GM21360 (cell line): ENCODE data around the gene APBB2.
"Not testable (repeated sequence)": the region's sequence is repeated elsewhere in the genome, so short reads cannot be mapped to it uniquely, and the experiment has no call there.

ENCODE experiments used
- ATAC-seq: cut with Tn5 transposase; IDR thresholded peaks from one replicate; pipeline ENCODE4 v1.9.1; 2021; ENCODE audit warnings: mild to moderate bottlenecking, moderate library complexity; ENCODE audit not compliant: unreplicated experiment

APBB2 gene

GRCh38 chr4:41029098-41029497, 185.2 kb downstream of the APBB2 start:
- no peak for ATAC-seq

GRCh38 chr4:41028392-41029076, 185.8 kb downstream of the APBB2 start:
- ATAC-seq, result no peak

DNA sequence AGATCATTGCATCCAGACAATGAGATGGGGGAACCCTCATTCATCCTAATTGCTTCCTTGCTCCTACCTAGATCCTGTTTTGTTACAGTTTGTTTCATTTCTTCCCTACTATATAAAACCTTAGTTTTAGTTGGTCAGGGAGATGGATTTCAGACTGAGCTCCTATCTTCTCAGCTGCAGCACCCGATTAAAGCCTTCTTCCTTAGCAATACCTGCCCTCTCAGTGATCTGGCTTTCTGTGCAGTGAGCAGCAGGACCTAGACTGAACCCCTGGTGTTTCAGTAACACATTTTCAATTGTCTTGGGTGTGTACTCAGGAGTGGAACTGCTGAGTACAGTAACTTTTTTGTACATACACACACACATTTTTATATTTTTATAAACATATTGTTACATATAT, 187.4 kb downstream of the APBB2 start:
- no peak for ATAC-seq

DNA sequence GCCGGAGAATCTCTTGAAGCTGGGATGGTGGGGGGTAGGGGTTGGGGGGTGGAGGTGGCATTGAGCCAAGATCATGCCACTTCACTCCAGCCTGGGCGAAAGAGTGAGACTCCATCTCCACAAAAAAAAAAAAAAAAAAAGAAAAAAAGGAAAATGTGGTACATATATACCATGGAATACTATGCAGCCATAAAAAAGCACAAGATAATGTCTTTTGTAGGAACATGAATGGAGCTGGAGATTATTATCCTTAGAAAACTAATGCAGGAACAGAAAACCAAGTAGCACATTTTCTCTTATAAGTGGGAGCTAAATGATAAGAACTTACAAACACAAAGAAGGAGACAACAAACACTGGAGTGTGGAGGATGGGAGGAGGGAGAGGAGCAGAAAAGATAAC, 188.5 kb downstream of the APBB2 start:
- no peak for ATAC-seq

GRCh38 chr4:41024556-41025491, 189.5 kb downstream of the APBB2 start:
- ATAC-seq, result no peak

GRCh38 chr4:41022116-41022515, 192.2 kb downstream of the APBB2 start:
- ATAC-seq, result no peak

GRCh38 chr4:41015016-41015675, 199.2 kb downstream of the APBB2 start:
- ATAC-seq, result no peak

DNA sequence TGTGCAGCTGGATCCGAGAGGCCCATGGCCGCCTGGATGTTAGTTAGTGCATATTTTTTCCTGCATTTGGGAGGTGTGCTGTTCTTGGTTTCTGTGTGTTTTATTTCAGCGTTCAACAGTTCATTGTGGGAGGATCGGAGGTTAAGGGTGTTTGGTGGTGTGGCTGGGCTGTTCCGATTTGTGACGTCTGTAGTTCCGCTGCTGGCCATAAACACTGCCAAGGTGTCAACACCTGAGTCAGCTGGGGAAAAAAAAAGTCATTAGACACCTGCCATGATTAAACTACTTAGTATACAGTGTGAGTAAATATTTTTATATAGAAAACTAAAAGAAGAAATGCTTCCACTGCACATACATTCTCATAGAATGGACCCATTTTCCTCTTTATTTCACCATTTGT, 200.2 kb downstream of the APBB2 start:
- no peak for ATAC-seq

DNA sequence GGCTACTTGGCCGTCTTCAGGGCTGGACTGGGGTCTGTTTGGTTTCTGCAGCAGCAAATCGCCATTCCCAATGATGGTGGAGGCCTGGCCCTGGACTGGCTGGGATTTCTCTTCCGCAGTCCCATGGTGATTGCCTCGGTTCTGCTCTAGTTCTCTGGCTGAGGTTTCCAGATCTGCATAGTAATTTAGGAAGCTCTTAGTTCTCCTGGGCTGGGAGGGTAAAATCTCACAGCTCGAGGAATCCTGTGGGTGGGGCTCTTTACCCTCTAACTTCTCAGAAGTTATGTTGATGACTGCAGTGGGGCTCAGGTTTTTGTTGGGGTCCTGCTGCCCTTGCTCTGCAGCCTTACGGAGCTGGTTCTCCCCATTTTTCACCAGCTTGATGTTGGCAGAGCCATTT, 200.6 kb downstream of the APBB2 start:
- no peak for ATAC-seq

DNA sequence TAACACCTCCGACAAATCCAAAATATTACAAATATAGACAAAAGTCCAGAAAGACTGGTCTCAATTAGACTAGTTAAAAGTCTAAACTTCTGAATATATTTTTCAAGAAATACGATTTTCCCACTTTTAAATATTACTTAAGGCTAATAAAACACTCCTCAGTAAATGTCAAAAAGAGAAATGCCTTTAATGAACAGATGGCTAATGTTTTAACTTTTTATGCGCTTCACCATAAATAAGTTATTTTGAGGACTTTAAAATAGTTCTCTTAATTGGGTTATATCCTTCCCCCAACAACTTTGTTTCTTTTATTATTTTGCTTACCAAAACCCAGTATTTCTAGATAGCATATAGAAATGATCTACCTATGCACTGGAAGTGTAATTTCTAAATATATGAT, 201.4 kb downstream of the APBB2 start:
- no peak for ATAC-seq

DNA sequence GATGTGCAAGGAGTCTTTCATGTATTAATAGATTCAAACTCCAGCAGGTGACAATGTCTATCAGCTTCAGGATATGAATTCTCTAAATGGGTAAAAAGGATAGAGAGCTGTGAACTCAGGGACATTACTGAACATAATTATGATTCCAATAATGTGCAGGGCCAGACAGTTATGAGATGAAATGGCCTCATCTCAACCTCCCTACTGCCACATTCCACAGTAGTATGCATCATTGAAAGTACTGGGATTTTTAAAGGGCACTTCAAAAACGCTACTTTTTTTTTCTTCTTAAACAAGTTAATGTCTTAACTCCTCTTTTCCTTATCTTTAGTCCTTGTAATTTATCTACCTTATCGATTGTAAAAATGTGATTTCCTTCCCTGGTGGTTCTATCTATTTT, 202.0 kb downstream of the APBB2 start:
- ATAC-seq, result no peak

GRCh38 chr4:41009411-41009810, 204.9 kb downstream of the APBB2 start:
- no peak for ATAC-seq

DNA sequence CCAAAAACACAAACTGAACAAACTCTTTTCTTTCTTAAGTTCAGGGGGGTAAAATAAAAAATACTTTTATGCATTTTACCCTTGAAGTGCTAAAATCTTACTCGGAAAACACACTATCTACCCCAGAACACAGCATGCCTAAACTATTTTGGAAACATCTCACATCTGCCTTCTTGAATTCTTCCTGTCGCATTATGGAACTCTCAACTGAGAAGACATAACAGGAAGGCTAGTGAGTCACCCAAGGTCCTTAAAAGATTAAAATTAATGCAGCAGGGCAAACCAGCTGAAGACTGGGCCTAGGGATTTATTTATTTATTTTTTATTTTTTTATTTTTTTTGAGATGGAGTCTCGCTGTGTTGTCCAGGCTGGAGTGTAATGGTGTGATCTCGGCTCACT, 208.2 kb downstream of the APBB2 start:
- ATAC-seq, result no peak

DNA sequence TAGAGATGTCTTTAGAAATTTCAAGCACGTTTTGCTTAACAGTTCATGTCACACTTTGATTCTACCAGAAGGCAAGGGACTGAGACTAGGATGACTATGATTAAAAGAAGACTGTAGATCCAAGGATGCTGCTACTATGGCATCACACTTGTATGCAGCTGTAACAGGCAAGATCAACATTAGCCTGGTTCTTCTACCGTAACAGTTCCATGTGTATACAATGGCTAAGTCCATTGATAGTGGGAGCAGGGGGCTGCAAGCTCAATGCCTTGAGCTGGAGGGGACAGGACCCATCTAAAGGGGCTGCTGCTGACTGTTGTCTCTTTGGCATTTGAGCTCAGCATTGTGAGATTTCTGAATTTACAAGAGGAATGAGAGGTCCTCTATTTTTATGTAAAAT, 212.0 kb downstream of the APBB2 start:
- ATAC-seq, result no peak

DNA sequence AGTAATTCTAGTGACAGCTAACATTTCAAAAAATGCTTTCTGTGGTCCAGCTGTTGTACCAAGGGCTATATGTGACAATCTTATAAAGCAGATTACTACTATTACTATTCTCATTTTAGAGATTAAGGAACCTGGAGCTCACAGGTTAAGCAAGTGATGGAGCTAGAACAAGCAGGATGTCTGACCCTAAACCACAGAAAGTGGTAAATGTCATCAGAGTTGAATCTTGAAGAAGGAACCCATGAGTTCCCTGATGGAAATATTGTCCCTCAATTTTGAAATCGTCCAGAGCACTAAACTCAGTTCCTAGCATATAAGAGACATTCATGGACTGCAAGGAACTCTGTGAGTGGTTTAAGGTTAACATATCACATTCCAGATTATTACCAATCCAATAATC, 214.0 kb downstream of the APBB2 start:
- no peak for ATAC-seq

DNA sequence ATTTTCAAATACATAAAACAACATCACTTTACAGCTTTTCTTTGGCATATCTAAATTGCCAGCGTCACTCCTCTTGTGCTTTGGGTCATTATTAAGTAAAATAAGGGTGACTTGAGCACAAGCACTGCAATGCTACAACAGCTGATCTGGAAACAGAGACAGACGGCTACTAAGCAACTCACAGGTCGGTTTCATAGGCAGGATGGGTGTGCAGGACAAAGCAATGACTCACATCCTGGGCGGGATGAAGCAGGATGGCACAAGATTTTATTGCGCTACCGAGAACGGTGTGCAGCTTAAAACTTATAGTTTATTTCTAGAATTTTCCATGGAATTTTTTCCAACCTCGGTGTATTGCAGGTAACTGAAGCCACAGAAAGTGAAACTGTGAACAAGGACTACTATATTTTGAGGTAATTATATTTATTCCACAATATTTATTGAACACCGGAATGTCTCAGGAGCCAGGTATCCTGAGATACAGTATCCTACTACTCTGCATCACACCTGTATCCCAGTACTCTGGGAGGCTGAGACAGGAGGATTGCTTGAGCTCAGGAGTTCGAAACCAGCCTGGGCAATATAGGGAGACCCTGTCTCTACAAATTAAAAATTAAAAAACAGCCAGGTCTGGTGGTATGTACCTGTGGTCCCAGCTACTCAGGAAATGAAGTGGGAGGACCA, 215.5 kb downstream of the APBB2 start:
- no peak for ATAC-seq

GRCh38 chr4:40995850-40996249, 218.5 kb downstream of the APBB2 start:
- no peak for ATAC-seq

GRCh38 chr4:40994321-40994720, 220.0 kb downstream of the APBB2 start:
- ATAC-seq, result not testable (repeated sequence)

DNA sequence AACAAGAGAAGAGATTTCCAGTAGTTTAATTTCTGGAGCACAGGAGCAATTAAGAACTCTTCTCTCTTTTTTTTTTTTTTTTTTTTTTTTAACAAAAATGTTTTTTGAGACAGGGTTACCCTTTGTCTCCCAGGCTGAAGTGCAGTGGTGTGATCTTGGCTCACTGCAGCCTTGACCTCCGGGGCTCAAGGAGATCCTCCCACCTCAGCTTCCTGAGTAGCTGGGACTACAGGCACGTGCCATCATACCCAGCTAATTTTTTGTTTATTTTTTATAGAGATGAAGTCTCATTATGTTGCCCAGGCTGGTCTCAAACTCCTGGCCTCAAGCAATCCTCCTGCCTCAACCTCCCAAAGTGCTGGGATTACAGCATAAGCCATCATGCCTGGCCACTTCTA, 221.0 kb downstream of the APBB2 start:
- ATAC-seq, result not testable (repeated sequence)

DNA sequence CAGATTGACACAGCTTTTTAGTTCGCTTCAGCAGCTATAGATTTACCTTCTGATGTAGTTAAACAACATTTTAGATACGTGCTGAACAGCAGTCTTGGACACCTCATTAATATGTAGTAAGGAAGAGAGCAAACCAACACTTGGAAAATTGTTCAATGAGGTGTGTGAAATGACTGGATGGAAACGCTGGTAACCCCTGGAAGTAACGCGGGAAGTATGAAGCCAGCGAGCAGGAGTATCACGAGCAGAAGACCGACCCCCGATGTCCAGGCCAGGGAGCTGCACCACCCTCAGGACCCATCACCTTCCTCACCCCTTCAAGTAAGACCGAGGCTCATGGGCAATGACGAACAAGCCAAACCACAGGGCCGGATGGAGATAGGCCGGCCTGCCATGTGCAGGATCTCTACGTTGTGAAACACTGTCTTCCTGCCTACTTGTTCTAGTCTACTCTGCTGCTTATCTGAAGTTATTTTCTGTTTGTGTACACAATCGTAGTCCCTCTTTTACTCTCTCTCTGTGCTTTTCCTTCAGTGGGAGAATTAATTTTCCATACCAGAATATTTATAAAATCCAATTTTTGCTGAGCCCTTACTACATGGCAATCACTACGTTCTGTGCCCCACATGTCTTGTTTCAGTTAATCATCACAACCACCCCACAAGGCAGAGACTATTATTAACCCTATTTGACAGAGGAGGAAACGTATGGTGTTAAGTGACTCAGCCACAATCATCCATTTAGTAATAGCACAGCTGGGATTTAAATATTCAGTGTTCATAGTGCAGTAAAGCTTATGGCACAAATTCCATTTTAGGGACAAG, 221.7 kb downstream of the APBB2 start:
- peak; percentile 68 for ATAC-seq
